HEK293 (cell line): ENCODE data around the gene PDCD4.
A peak's percentile ranks its signal among the peaks of the same experiment; 100 is the strongest.

Source experiments
- CTCF ChIA-PET: fragments of 350-600 bp; formaldehyde crosslinking; extraction: SDS; loops from one replicate; lab custom pipeline; 2021; ENCODE audit warnings: antibody characterized with exemption; lab: Yijun Ruan, JAX
- POLR2A ChIA-PET: fragments of 300-600 bp; formaldehyde crosslinking; extraction: SDS; loops from one replicate; lab custom pipeline; 2020; ENCODE audit warnings: antibody characterized with exemption, inconsistent platforms; lab: Yijun Ruan, JAX
- H3K27ac ChIP-seq: fragments of 200-500 bp; sonication (Bioruptor generic); 2 replicates; pipeline ENCODE4 v1.5.1; 2014; ENCODE audit warnings: low read depth, low read length, control low read depth, inconsistent platforms; ENCODE audit errors: extremely low read depth
- H3K36me3 ChIP-seq, 2 experiments: fragments of 200-500 bp in 1 of 2; sonication (Bioruptor generic) in 1 of 2; 1 replicate in 1 of 2; 2 replicates in 1 of 2; pipeline ENCODE4 v1.5.1; 2014 to 2017; ENCODE audit warnings: inconsistent platforms in 2 of 2, low read length in 2 of 2; ENCODE audit not compliant: control insufficient read depth in 2 of 2, insufficient read depth in 1 of 2
- H3K4me1 ChIP-seq: fragments of 200-500 bp; sonication (Bioruptor generic); 2 replicates; pipeline ENCODE4 v1.5.1; 2014; ENCODE audit warnings: mild to moderate bottlenecking, low read length, inconsistent platforms; ENCODE audit not compliant: control insufficient read depth, insufficient read depth
- H3K4me3 ChIP-seq: 2 replicates; pipeline ENCODE4 v1.5.1; 2011; ENCODE audit warnings: low read depth, mild to moderate bottlenecking, control low read depth, low read length, moderate library complexity
- H3K9me3 ChIP-seq: fragments of 200-500 bp; sonication (Bioruptor generic); 2 replicates; pipeline ENCODE4 v1.5.1; 2014; ENCODE audit warnings: low read depth, low read length, inconsistent platforms; ENCODE audit not compliant: control insufficient read depth, insufficient read depth
- ATF2 ChIP-seq: fragments of 450-650 bp; formaldehyde crosslinking; IDR thresholded peaks from 2 replicates; pipeline ENCODE4 v1.5.1; 2016; ENCODE audit warnings: missing biosample characterization, missing genetic modification characterization, low read depth
- HOXA7 ChIP-seq: sonication (generic); formaldehyde crosslinking; IDR thresholded peaks from 2 replicates; pipeline ENCODE4 v1.8.1; 2022; ENCODE audit warnings: missing genetic modification reagents, borderline replicate concordance
- IKZF3 ChIP-seq: fragments of 450-650 bp; IDR thresholded peaks from 2 replicates; pipeline ENCODE4 v1.5.0; 2018; ENCODE audit warnings: missing biosample characterization, mild to moderate bottlenecking, missing genetic modification characterization, moderate library complexity
- TCF7L2 ChIP-seq: IDR thresholded peaks from 2 replicates; pipeline ENCODE4 v1.6.1; 2011; ENCODE audit warnings: low read depth, mild to moderate bottlenecking, inconsistent platforms, low read length, moderate library complexity, borderline replicate concordance
- WT1 ChIP-seq: fragments of 450-650 bp; formaldehyde crosslinking; IDR thresholded peaks from 2 replicates; pipeline ENCODE4 v1.5.1; 2016; ENCODE audit warnings: missing biosample characterization, missing genetic modification characterization
- ZBTB20 ChIP-seq: fragments of 450-650 bp; formaldehyde crosslinking; IDR thresholded peaks from 2 replicates; pipeline ENCODE4 v1.5.1; 2016; ENCODE audit warnings: missing biosample characterization, missing genetic modification characterization
- ZBTB21 ChIP-seq: fragments of 450-650 bp; formaldehyde crosslinking; IDR thresholded peaks from 2 replicates; pipeline ENCODE4 v1.5.1; 2017; ENCODE audit warnings: missing biosample characterization, missing genetic modification characterization
- ZBTB26 ChIP-seq: fragments of 450-650 bp; formaldehyde crosslinking; optimal IDR thresholded peaks from 2 replicates; pipeline ENCODE3; 2016; ENCODE audit warnings: missing biosample characterization, mild to moderate bottlenecking, missing genetic modification characterization
- ZBTB7A ChIP-seq: fragments of 450-650 bp; formaldehyde crosslinking; IDR thresholded peaks from 2 replicates; pipeline ENCODE4 v1.5.1; 2016; ENCODE audit warnings: low read depth, missing biosample characterization, missing genetic modification characterization
- ZFP41 ChIP-seq: fragments of 450-650 bp; formaldehyde crosslinking; IDR thresholded peaks from 2 replicates; pipeline ENCODE4 v1.5.1; 2016; ENCODE audit warnings: missing biosample characterization, missing genetic modification characterization, borderline replicate concordance
- ZNF112 ChIP-seq: fragments of 450-650 bp; formaldehyde crosslinking; IDR thresholded peaks from 2 replicates; pipeline ENCODE4 v1.5.0; 2017; ENCODE audit warnings: missing biosample characterization, missing genetic modification characterization
- ZNF211 ChIP-seq: fragments of 450-650 bp; formaldehyde crosslinking; IDR thresholded peaks from 2 replicates; pipeline ENCODE4 v1.5.1; 2016; ENCODE audit warnings: low read depth, missing biosample characterization, missing genetic modification characterization
- ZNF223 ChIP-seq: fragments of 450-650 bp; formaldehyde crosslinking; IDR thresholded peaks from 2 replicates; pipeline ENCODE4 v1.5.1; 2016; ENCODE audit warnings: missing biosample characterization, missing genetic modification characterization
- ZNF248 ChIP-seq: fragments of 450-650 bp; formaldehyde crosslinking; IDR thresholded peaks from 2 replicates; pipeline ENCODE4 v1.5.1; 2017; ENCODE audit warnings: missing biosample characterization, missing genetic modification characterization
- ZNF350 ChIP-seq: fragments of 450-650 bp; formaldehyde crosslinking; IDR thresholded peaks from 2 replicates; pipeline ENCODE4 v1.5.0; 2017; ENCODE audit warnings: missing biosample characterization, mild to moderate bottlenecking, missing genetic modification characterization
- ZNF394 ChIP-seq: fragments of 450-650 bp; formaldehyde crosslinking; IDR thresholded peaks from 2 replicates; pipeline ENCODE4 v1.5.1; 2016; ENCODE audit warnings: missing biosample characterization, missing genetic modification characterization, mild to moderate bottlenecking, moderate library complexity, borderline replicate concordance
- ZNF404 ChIP-seq: fragments of 450-650 bp; formaldehyde crosslinking; IDR thresholded peaks from 2 replicates; pipeline ENCODE4 v1.5.1; 2017; ENCODE audit warnings: missing biosample characterization, missing genetic modification characterization
- ZNF423 ChIP-seq: fragments of 450-650 bp; formaldehyde crosslinking; IDR thresholded peaks from 2 replicates; pipeline ENCODE4 v1.5.1; 2016; ENCODE audit warnings: missing biosample characterization, missing genetic modification characterization
- ZNF473 ChIP-seq: fragments of 450-650 bp; formaldehyde crosslinking; IDR thresholded peaks from 2 replicates; pipeline ENCODE4 v1.5.1; 2017; ENCODE audit warnings: missing biosample characterization, missing genetic modification characterization
- ZNF514 ChIP-seq: fragments of 450-650 bp; formaldehyde crosslinking; IDR thresholded peaks from 2 replicates; pipeline ENCODE4 v1.5.1; 2016; ENCODE audit warnings: missing biosample characterization, missing genetic modification characterization
- ZNF529 ChIP-seq: fragments of 450-650 bp; formaldehyde crosslinking; IDR thresholded peaks from 2 replicates; pipeline ENCODE4 v1.5.1; 2017; ENCODE audit warnings: missing genetic modification characterization, missing biosample characterization; ENCODE audit not compliant: insufficient replicate concordance
- ZNF544 ChIP-seq: fragments of 450-650 bp; formaldehyde crosslinking; IDR thresholded peaks from 2 replicates; pipeline ENCODE4 v1.5.0; 2017; ENCODE audit warnings: missing biosample characterization, missing genetic modification characterization
- ZNF585B ChIP-seq: fragments of 450-650 bp; formaldehyde crosslinking; IDR thresholded peaks from 2 replicates; pipeline ENCODE4 v1.5.1; 2016; ENCODE audit warnings: missing biosample characterization, missing genetic modification characterization
- ZNF610 ChIP-seq: fragments of 450-650 bp; formaldehyde crosslinking; IDR thresholded peaks from 2 replicates; pipeline ENCODE4 v1.5.1; 2016; ENCODE audit warnings: missing biosample characterization, missing genetic modification characterization, borderline replicate concordance
- ZNF623 ChIP-seq: fragments of 450-650 bp; formaldehyde crosslinking; IDR thresholded peaks from 2 replicates; pipeline ENCODE4 v1.5.1; 2016; ENCODE audit warnings: missing biosample characterization, missing genetic modification characterization
- ZNF624 ChIP-seq: fragments of 450-650 bp; formaldehyde crosslinking; IDR thresholded peaks from 2 replicates; pipeline ENCODE4 v1.5.1; 2017; ENCODE audit warnings: missing biosample characterization, missing genetic modification characterization
- ZNF843 ChIP-seq: fragments of 450-650 bp; formaldehyde crosslinking; IDR thresholded peaks from 2 replicates; pipeline ENCODE4 v1.5.1; 2016; ENCODE audit warnings: missing biosample characterization, missing genetic modification characterization
- ZXDB ChIP-seq: fragments of 450-650 bp; formaldehyde crosslinking; IDR thresholded peaks from 2 replicates; pipeline ENCODE4 v1.5.1; 2016; ENCODE audit warnings: missing biosample characterization, missing genetic modification characterization
- TF ChIP-seq, protein P1 (sequence below): fragments of 450-650 bp; formaldehyde crosslinking; IDR thresholded peaks from 2 replicates; pipeline ENCODE4 v1.5.1; 2016; ENCODE audit warnings: missing biosample characterization, missing genetic modification characterization
- TF ChIP-seq, protein P2 (sequence below): fragments of 450-650 bp; formaldehyde crosslinking; IDR thresholded peaks from 2 replicates; pipeline ENCODE4 v1.5.1; 2016; ENCODE audit warnings: missing biosample characterization, missing genetic modification characterization
- TF ChIP-seq, protein P3 (sequence below): fragments of 450-650 bp; formaldehyde crosslinking; IDR thresholded peaks from 2 replicates; pipeline ENCODE4 v1.5.1; 2016; ENCODE audit warnings: missing biosample characterization, missing genetic modification characterization

The PDCD4 gene

GRCh38 chr10:110857265-110858171, 14.2 kb upstream of the PDCD4 start:
- CTCF ChIA-PET = interaction anchor here (0.7 to 1.2 kb wide), 5 partner anchors 13 to 54 kb away, joined by 3 to 4 read pairs (median 3); partner anchors contain the start of gene PDCD4
- H3K9me3 ChIP-seq = no peaks in the 10 kb centered on the region
- H3K4me3 ChIP-seq = no peak overlapping the region
- H3K4me1 ChIP-seq = peaks cover 13% of the 10 kb centered on the region
- H3K27ac ChIP-seq = peak overlapping the region; percentile 70
- H3K36me3 ChIP-seq = no peaks in the 10 kb centered on the region
- POLR2A ChIA-PET = interaction anchor here (0.9 to 3.1 kb wide), 3 partner anchors 9 to 55 kb away, joined by 4 to 26 read pairs (median 5); partner anchors contain the start of gene PDCD4
- TF ChIP-seq ZBTB26 (tag by site-specific recombination) = no peak
- TF ChIP-seq ZBTB20 = peak; percentile 55
- TF ChIP-seq, protein P1, sequence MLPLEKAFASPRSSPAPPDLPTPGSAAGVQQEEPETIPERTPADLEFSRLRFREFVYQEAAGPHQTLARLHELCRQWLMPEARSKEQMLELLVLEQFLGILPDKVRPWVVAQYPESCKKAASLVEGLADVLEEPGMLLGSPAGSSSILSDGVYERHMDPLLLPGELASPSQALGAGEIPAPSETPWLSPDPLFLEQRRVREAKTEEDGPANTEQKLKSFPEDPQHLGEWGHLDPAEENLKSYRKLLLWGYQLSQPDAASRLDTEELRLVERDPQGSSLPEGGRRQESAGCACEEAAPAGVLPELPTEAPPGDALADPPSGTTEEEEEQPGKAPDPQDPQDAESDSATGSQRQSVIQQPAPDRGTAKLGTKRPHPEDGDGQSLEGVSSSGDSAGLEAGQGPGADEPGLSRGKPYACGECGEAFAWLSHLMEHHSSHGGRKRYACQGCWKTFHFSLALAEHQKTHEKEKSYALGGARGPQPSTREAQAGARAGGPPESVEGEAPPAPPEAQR (tag by site-specific recombination) = no peak
- TF ChIP-seq ZNF544 (tag by site-specific recombination) = no peak
- peak; percentile 79; the same call in 1 of the 2 replicates for TF ChIP-seq ZNF223 (tag by site-specific recombination)
- TF ChIP-seq ZNF514 = no peak
- no peak for TF ChIP-seq ZNF529 (tag by site-specific recombination)
- no peak for TF ChIP-seq TCF7L2
- peak; percentile 50; the same call in 1 of the 2 replicates for TF ChIP-seq ZNF423 (tag by site-specific recombination)
- TF ChIP-seq WT1 = no peak
- no peak for TF ChIP-seq ZNF112
- no peak for TF ChIP-seq ZBTB21
- no peak for TF ChIP-seq HOXA7 (CRISPR knock-in tag)
- TF ChIP-seq ZBTB7A = no peak
- TF ChIP-seq ZNF623 (tag by site-specific recombination) = no peak
- TF ChIP-seq ZFP41 (tag by site-specific recombination) = no peak
- TF ChIP-seq ZNF404 (tag by site-specific recombination) = no peak
- TF ChIP-seq ATF2 = no peak
- peak; percentile 94 for TF ChIP-seq ZXDB
- TF ChIP-seq ZNF350 (tag by site-specific recombination) = no peak
- TF ChIP-seq ZNF585B = no peak
- TF ChIP-seq ZNF624 (tag by site-specific recombination) = no peak
- TF ChIP-seq, protein P2, sequence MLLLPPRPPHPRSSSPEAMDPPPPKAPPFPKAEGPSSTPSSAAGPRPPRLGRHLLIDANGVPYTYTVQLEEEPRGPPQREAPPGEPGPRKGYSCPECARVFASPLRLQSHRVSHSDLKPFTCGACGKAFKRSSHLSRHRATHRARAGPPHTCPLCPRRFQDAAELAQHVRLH (tag by site-specific recombination) = peak; percentile 77; the same call in 1 of the 2 replicates
- TF ChIP-seq ZNF394 (tag by site-specific recombination) = no peak
- peak; percentile 60; the same call in 1 of the 2 replicates for TF ChIP-seq IKZF3 (tag by site-specific recombination)
- TF ChIP-seq ZNF248 (tag by site-specific recombination) = no peak
- peak; percentile 83 for TF ChIP-seq ZNF610
- peak; percentile 73 for TF ChIP-seq ZNF843 (tag by site-specific recombination)
- TF ChIP-seq, protein P3, sequence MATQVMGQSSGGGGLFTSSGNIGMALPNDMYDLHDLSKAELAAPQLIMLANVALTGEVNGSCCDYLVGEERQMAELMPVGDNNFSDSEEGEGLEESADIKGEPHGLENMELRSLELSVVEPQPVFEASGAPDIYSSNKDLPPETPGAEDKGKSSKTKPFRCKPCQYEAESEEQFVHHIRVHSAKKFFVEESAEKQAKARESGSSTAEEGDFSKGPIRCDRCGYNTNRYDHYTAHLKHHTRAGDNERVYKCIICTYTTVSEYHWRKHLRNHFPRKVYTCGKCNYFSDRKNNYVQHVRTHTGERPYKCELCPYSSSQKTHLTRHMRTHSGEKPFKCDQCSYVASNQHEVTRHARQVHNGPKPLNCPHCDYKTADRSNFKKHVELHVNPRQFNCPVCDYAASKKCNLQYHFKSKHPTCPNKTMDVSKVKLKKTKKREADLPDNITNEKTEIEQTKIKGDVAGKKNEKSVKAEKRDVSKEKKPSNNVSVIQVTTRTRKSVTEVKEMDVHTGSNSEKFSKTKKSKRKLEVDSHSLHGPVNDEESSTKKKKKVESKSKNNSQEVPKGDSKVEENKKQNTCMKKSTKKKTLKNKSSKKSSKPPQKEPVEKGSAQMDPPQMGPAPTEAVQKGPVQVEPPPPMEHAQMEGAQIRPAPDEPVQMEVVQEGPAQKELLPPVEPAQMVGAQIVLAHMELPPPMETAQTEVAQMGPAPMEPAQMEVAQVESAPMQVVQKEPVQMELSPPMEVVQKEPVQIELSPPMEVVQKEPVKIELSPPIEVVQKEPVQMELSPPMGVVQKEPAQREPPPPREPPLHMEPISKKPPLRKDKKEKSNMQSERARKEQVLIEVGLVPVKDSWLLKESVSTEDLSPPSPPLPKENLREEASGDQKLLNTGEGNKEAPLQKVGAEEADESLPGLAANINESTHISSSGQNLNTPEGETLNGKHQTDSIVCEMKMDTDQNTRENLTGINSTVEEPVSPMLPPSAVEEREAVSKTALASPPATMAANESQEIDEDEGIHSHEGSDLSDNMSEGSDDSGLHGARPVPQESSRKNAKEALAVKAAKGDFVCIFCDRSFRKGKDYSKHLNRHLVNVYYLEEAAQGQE = no peak
- TF ChIP-seq ZNF211 (tag by site-specific recombination) = no peak
- TF ChIP-seq ZNF473 (tag by site-specific recombination) = no peak
